Measurements from ENCODE around the gene CDH23. TPM values are rescaled to one million over a fixed set of nuclear protein-coding genes. Genes with fewer than 3 reads are reported as not detected.
A peak's percentile ranks its signal among the peaks of the same experiment; 100 is the strongest.

CDH23 gene
- total and polyA plus RNA-seq, 2 of the 8 experiments (the other 6 are each of a cell fraction or from before 2014, with no cell fraction given), result 1.9 to 4.9 TPM

GRCh38 chr10:71657604-71658466 is 261.1 kb downstream of the CDH23 start (continued):
- TF ChIP-seq GABPA (IDR thresholded peaks at IDR 0.05; ENCODE audit: borderline replicate concordance, insufficient read depth, low read length), result no peak
- no peak for TF ChIP-seq POLR2A (IDR thresholded peaks at IDR 0.05; ENCODE audit: control extremely low read depth in 1 of 2, low read depth in 2 of 2, low read length in 2 of 2)
- no peak for TF ChIP-seq SIX5 (IDR thresholded peaks at IDR 0.05; ENCODE audit: low read depth, low read length)
- TF ChIP-seq NANOG (IDR thresholded peaks at IDR 0.05; ENCODE audit: insufficient read depth, low read depth, low read length, poor library complexity, severe bottlenecking), result peak; percentile 98
- TF ChIP-seq HDAC6 (IDR thresholded peaks at IDR 0.05; ENCODE audit: low read depth, low read length), result no peak
- TF ChIP-seq SIRT6 (IDR thresholded peaks at IDR 0.05; ENCODE audit: low read length), result no peak
- TF ChIP-seq CTCF (IDR thresholded peaks at IDR 0.05; ENCODE audit: control extremely low read depth in 1 of 3, insufficient read depth in 1 of 3, low read depth in 1 of 3, low read length in 3 of 3), result no peak
- no peak for TF ChIP-seq MAX (IDR thresholded peaks at IDR 0.05)
- TF ChIP-seq NRF1 (IDR thresholded peaks at IDR 0.05; ENCODE audit: low read depth, low read length), result no peak
- TF ChIP-seq SIN3A (conservative IDR thresholded peaks at IDR 0.05 in 1 of 2, IDR thresholded peaks at IDR 0.05 in 1 of 2; ENCODE audit: low read depth in 1 of 2, low read length in 2 of 2), result no peak
- TF ChIP-seq KDM1A (IDR thresholded peaks at IDR 0.05; ENCODE audit: borderline replicate concordance, low read length), result no peak
- no peak for TF ChIP-seq TBP (IDR thresholded peaks at IDR 0.05; ENCODE audit: low read depth, low read length)
- peak; percentile 41 for TF ChIP-seq ASH2L (IDR thresholded peaks at IDR 0.05; ENCODE audit: low read length)
- TF ChIP-seq SP2 (IDR thresholded peaks at IDR 0.05; ENCODE audit: low read length), result no peak
- no peak for TF ChIP-seq RAD21 (IDR thresholded peaks at IDR 0.05 in 1 of 2, conservative IDR thresholded peaks at IDR 0.05 in 1 of 2; ENCODE audit: low read depth in 2 of 2, low read length in 2 of 2)
- TF ChIP-seq FOSL1 (IDR thresholded peaks at IDR 0.05; ENCODE audit: insufficient read depth, low read depth, low read length), result no peak
- TF ChIP-seq EZH2 (IDR thresholded peaks at IDR 0.05; ENCODE audit: low read depth, low read length, severe bottlenecking), result no peak
- no peak for TF ChIP-seq RXRA (IDR thresholded peaks at IDR 0.05; ENCODE audit: insufficient read depth, low read depth, low read length)
- TF ChIP-seq BACH1 (IDR thresholded peaks at IDR 0.05; ENCODE audit: low read length), result no peak
- TF ChIP-seq TAF1 (IDR thresholded peaks at IDR 0.05; ENCODE audit: low read depth, low read length), result no peak
- TF ChIP-seq CBX5 (IDR thresholded peaks at IDR 0.05; ENCODE audit: low read depth, low read length), result no peak
- no peak for TF ChIP-seq SUZ12 (IDR thresholded peaks at IDR 0.05; ENCODE audit: low read length)
